Small intestine (tissue), 7 donors: Measurements from ENCODE around the gene GYPB. TPM values are rescaled to one million over a fixed set of nuclear protein-coding genes. Genes with fewer than 3 reads are reported as not detected.
"Not testable (repeated sequence)": the region's sequence is repeated elsewhere in the genome, so short reads cannot be mapped to it uniquely, and the experiment has no call there.

Experiments
- DNase-seq, 2 donors: peaks; one replicate each; pipeline versions ENCODE4 v3.0.0 to v3.0.0-alpha.2; 2013
- FAIRE-seq: peaks from 2 replicates; lab custom pipeline; 2012; peaks lifted over from hg19 to GRCh38; lab: Jason Lieb, UNC
- H3K27ac ChIP-seq, 3 donors: one replicate each; pipeline ENCODE4 v1.5.1; 2013; ENCODE audit warnings: low read length in 2 of 3, mild to moderate bottlenecking in 2 of 3, control low read depth in 1 of 3, inconsistent platforms in 1 of 3, low read depth in 1 of 3, moderate library complexity in 1 of 3
- H3K27me3 ChIP-seq, 3 donors: one replicate each; pipeline ENCODE4 v1.6.1; 2013; ENCODE audit warnings: low read length in 3 of 3, inconsistent platforms in 1 of 3; ENCODE audit not compliant: control insufficient read depth in 3 of 3, insufficient read depth in 3 of 3
- H3K36me3 ChIP-seq, 3 donors: one replicate each; pipeline ENCODE4 v1.6.1; 2013; ENCODE audit warnings: low read length in 3 of 3, inconsistent platforms in 1 of 3, low read depth in 1 of 3, mild to moderate bottlenecking in 1 of 3, moderate library complexity in 1 of 3; ENCODE audit not compliant: control insufficient read depth in 3 of 3, insufficient read depth in 2 of 3
- H3K4me1 ChIP-seq, 3 donors: one replicate each; pipeline ENCODE4 v1.6.1; 2013; ENCODE audit warnings: low read length in 2 of 3, inconsistent platforms in 1 of 3, low read depth in 1 of 3, mild to moderate bottlenecking in 1 of 3, moderate library complexity in 1 of 3; ENCODE audit not compliant: control insufficient read depth in 3 of 3, insufficient read depth in 2 of 3
- H3K4me3 ChIP-seq, 3 donors: one replicate each; pipeline ENCODE4 v1.5.1; 2013; ENCODE audit warnings: low read length in 3 of 3, control low read depth in 1 of 3, inconsistent platforms in 1 of 3, low read depth in 1 of 3, mild to moderate bottlenecking in 1 of 3, moderate library complexity in 1 of 3
- H3K9me3 ChIP-seq, 2 donors: one replicate each; pipeline ENCODE4 v1.6.1; 2013; ENCODE audit warnings: low read depth in 1 of 2, low read length in 1 of 2; ENCODE audit not compliant: control insufficient read depth in 2 of 2, insufficient read depth in 1 of 2
- WGBS, 3 donors: extraction: QIAGEN DNeasy Blood & Tissue Kit; methylation state at CpG; one replicate each; pipeline ENCODE4 v1.1.7; 2013; 5-methylcytosine and 5-hydroxymethylcytosine counted together
- polyA plus RNA-seq, 4 donors: library from polyadenylated mRNA; stranded (reverse) in 3 of 4; unstranded in 1 of 4; fragments of 200-250 nt in 3 of 4; fragments of 120-200 nt in 1 of 4; gene quantifications; one replicate each; pipeline versions ENCODE4 v1.2.1 to v1.2.3, GENCODE V29; 2013
- donor health status: healthy with polysubstance abuse.
- donor health status: control.
- donor health status: control.
- donor health status: Bipolar disorder and iron deficiency.
- donor health status: healthy.

GYPB gene
- polyA plus RNA-seq, 4 donors, result 0.68 TPM; not detected in 3

DNA sequence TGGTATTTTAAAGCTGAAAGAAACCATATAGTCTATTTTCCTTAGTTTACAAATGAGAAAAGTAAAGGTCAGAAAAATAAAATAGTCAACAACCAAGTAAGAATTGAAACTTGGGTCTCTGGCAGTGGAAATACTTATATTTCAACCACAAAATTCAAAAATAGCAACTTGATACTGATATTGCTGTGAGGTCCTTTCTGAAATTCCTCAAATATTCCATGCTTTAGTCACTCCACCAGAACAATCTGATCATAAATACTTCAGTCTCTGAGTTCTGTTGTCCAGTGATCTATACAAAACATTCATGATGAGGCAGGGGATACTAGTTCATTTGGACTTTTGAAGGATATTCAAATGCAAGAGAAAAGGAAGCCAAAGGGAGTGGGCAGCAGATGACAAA lies 25.8 kb upstream of the GYPB start:
- not testable (repeated sequence) for H3K27ac ChIP-seq, H3K9me3 ChIP-seq, H3K4me3 ChIP-seq, FAIRE-seq, H3K4me1 ChIP-seq, H3K36me3 ChIP-seq, H3K27me3 ChIP-seq, DNase-seq

DNA sequence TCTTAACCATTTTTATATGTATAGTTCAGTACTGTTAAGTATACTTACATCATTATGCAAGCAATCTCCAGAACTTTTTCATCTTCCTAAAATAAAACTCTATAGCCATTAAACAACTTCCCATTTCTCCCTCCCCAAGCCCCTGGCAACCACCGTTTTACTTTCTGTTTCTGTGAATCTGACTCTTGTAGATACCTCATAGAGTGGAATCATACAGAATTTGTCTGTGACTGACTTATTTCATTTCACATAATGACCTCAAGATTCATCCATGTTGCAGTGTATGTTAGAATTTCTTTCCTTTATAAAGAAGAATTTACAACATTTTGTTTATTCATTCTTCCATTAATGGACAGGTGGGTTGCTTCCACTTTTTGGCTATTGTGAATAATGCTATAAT lies 13.4 kb upstream of the GYPB start:
- not testable (repeated sequence) for FAIRE-seq, H3K4me1 ChIP-seq, H3K36me3 ChIP-seq, H3K27ac ChIP-seq, DNase-seq, H3K9me3 ChIP-seq, H3K4me3 ChIP-seq, H3K27me3 ChIP-seq
- 42 to 56% (median 50%) methylated on average over 1 of the region's 1 CpG for WGBS, 3 donors

- not testable (repeated sequence) for H3K4me1 ChIP-seq
Measured at GRCh38 chr4:144031875-144032274, 12.7 kb upstream of the GYPB start.

DNA sequence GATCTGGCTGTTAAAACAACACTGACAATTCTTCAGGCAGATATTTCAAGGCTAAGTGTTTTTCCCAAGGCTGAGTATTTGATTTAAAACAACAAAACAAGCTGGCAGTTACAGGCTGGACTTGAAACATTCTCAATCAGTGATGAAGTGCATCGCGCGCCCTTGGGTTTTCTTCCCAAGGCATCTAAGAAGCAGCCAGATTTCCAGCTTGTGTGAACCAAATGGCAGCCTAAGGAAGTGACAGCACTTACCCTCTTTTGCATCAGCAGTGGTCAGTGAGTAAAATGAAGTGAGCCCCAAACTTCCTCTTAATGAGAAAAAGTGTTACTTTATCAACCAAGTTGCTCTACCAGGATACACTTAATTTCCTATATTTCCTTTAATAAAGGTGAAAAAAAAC lies 12.2 kb upstream of the GYPB start:
- not testable (repeated sequence) for H3K36me3 ChIP-seq, H3K27me3 ChIP-seq, H3K4me1 ChIP-seq, DNase-seq, FAIRE-seq, H3K27ac ChIP-seq, H3K9me3 ChIP-seq, H3K4me3 ChIP-seq
- 88 to 93% (median 93%) methylated on average over 3 of the region's 3 CpGs for WGBS, 3 donors

More at GRCh38 chr4:144031875-144032274, 12.7 kb upstream of the GYPB start:
- FAIRE-seq, H3K36me3 ChIP-seq, DNase-seq, H3K4me3 ChIP-seq, H3K27ac ChIP-seq, H3K27me3 ChIP-seq, H3K9me3 ChIP-seq: not testable (repeated sequence)
- 61 to 77% (median 71%) methylated on average over 4 of the region's 4 CpGs for WGBS, 3 donors

DNA sequence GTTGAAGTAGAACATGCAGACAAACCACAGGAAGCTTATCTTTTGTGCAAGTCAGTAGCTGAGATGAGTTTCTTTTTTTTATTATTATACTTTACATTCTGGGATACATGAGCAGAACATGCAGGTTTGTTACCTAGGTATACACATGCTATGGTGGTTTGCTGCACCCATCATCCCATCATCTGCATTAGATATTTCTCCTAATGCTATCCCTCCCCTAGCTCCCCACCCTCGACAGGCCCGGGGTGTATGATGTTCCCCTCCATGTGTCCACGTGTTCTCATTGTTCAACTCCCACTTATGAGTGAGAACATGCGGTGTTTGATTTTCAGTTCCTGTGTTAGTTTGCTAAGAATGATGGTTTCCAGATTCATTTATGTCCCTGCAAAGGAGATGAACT lies 11.5 kb upstream of the GYPB start:
- not testable (repeated sequence) for FAIRE-seq, H3K4me3 ChIP-seq, H3K4me1 ChIP-seq, H3K27me3 ChIP-seq, H3K27ac ChIP-seq, DNase-seq, H3K36me3 ChIP-seq, H3K9me3 ChIP-seq
- 59 to 72% (median 61%) methylated on average over 4 of the region's 4 CpGs for WGBS, 3 donors

DNA sequence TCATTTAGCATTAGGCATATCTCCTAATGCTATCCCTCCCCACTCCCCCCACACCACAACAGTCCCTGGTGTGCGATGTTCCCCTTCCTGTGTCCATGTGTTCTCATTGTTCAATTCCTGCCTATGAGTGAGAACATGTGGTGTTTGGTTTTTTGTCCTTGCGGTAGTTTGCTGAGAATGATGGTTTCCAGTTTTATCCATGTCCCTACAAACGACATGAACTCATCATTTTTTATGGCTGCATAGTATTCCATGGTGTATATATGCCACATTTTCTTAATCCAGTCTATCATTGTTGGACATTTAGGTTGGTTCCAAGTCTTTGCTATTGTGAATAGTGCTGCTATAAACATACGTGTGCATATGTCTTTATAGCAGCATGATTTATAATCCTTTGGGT lies 7.5 kb upstream of the GYPB start:
- H3K9me3 ChIP-seq, H3K27ac ChIP-seq, H3K36me3 ChIP-seq, H3K27me3 ChIP-seq, H3K4me1 ChIP-seq, DNase-seq, H3K4me3 ChIP-seq, FAIRE-seq: not testable (repeated sequence)
- WGBS, 3 donors, result 81 to 93% (median 85%) methylated on average over 3 to 4 of the region's 4 CpGs

GRCh38 chr4:144024399-144025053 lies 5.3 kb upstream of the GYPB start:
- not testable (repeated sequence) for H3K4me3 ChIP-seq, H3K27ac ChIP-seq, H3K36me3 ChIP-seq, H3K27me3 ChIP-seq, H3K9me3 ChIP-seq, FAIRE-seq, DNase-seq, H3K4me1 ChIP-seq
- WGBS, 3 donors, result 66 to 85% (median 71%) methylated on average over 4 of the region's 4 CpGs

GRCh38 chr4:144022772-144023400 lies 3.7 kb upstream of the GYPB start:
- not testable (repeated sequence) for H3K27ac ChIP-seq, H3K4me3 ChIP-seq, FAIRE-seq, H3K36me3 ChIP-seq, H3K9me3 ChIP-seq, H3K4me1 ChIP-seq, DNase-seq, H3K27me3 ChIP-seq
- WGBS, 3 donors, result 50 to 68% (median 54%) methylated on average over 2 of the region's 3 CpGs
